Nucleus accumbens (tissue), 56 donors: ENCODE measurements around the gene DBNL.

ENCODE experiments used
- DNase-seq, 56 donors: peaks; one replicate each; lab custom pipeline; 2025; lab: John Stamatoyannopoulos, UW

Gene DBNL

DNA sequence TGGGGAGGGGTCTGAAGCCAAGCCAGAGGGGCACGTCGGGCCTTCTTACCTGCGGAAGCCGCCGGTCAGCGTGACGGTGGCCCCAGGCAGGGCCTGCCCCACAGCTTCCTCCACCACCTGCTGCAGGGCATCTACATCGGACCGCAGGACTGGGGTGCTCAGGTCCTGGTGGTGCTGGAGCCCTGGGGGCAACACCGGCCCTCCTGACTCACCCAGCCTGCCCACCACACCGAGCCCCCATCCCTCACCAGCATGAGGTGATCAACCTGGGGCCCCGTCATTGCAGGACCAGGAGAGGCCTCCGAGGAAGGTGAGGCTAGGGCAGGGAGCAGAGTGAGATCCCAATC is 29.8 kb downstream of the DBNL start:
- DNase-seq, result no peak

DNA sequence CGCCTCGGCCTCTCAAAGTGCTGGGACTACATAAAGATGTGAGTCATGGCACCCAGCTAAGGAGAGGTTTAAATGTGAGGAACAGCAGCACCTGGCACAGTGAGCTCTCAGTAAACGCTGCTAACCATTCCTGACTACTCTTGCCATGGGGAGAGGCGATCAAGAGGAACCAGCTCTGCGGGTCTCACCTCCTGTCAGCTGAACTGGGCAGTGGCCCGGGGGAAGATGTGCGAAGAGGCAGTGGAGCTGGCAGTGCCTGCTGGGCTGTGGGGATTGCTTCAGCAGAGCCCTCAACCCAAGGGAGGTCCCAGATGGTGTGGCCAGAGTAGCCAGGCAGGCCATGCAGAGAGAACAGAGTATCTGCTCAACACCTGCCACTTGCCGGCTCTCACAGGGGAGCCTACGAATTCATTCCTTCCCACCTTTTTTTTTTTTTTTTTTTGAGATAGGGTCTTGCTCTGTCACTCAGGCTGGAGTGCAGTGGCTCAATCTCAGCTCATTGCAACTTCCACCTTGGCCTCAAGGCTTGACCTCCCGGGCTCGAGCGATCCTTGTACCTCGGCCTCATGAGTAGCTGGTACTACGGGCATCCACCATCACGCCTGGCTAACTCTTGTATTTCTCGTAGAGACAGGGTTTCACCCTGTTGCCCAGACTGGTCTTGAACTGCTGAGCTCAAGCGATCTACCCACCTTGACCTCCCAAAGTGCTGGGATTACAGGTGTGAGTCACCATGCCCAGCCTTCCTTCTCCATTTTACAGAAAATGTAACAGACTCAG is 31.0 kb downstream of the DBNL start:
- no peak for DNase-seq

DNA sequence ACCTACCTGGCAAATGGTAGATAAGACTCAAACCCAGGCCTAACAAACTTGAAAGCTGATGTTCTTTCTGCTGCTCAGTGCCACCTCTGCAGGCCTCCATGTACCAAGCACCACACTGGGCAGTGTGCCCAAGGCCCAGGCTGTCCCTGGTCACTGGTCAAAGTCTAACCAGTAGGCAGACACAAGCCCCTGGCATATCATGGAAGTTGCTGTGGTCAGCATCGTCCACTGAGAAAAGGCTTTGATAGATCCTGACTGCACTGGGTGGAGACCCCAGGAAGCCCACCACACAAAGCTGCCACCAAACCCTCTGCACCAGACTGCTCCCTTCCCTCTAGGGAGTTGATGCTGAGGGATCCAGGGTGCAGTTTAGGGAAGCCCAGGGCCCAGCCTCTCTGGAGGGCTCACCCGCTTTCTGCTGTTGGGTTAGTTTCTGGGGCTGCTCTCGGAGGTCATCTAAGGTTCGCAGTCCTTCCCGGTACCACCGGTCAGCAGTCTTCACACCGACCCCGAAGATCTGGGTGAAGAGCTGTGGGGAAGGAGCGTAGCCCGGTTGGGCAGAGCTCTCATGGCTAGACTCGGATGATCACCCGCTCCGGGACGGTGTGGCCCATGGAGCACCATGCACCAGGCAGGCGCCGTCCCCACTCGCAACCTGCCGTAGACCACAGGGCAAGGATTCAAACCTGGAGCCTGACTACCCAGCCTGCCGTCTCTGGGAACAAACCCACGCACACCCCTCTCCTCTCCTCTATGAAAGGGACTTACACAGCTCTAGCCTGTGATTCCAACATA is 31.8 kb downstream of the DBNL start:
- DNase-seq, result no peak

DNA sequence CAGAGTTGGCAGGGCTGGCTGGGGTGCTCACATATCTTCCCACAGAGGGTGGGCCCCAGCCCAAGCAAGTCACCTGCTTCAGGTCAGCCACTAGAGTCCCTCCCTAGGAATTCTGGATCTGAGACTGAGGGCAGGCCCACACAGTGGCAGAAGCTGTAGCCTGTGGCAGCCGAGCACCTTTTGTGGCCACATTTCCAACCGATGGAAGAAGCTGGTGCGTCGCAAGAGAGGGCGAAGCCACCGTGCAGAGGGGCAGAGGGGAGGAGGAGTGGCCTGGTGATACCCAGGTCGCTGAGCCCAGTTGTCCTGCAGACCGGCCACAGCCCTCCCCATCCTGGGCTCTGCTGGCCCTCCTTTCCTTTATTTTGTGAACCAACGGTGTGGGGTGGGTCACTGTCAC is 32.6 kb downstream of the DBNL start:
- no peak for DNase-seq

DNA sequence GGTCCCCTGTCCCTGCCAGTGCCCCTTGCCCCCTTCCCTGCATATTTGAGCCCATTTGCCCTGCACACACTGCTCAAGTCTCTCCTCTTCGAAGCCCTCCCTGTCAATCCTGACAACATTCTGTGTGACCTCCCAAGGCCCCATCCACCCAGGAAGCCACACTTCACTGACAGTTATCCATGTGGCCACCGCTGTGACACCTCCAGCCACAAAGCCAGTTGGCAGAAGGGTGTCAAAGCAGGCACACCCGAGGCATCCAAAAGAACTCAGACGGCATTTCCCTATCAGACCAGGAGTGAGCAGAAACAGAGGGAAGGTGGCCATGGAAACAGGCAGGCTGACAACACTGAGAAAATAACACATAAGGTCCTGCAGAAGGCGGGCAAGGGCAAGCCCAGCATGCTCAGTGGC is 33.2 kb downstream of the DBNL start:
- no peak for DNase-seq

DNA sequence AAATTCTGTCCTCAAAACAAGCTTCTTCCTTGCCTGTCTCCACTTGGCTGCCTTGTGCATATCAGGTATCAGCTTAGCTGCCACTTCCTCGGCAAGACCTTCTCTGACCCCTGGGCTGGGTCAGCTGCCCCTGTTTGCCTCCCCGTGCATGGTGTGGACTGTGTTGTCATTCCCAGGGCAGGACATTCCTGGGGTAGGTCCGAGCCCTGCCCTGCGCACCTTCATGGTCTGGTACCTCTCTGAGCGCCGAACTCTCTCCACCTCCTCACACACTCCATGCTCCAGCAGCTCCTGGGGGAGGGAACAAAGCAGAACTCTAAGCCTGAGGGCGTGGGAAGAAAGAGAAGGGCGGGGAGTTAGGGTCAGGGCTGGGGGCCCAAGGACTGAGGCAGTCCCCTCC is 34.0 kb downstream of the DBNL start:
- no peak for DNase-seq

DNA sequence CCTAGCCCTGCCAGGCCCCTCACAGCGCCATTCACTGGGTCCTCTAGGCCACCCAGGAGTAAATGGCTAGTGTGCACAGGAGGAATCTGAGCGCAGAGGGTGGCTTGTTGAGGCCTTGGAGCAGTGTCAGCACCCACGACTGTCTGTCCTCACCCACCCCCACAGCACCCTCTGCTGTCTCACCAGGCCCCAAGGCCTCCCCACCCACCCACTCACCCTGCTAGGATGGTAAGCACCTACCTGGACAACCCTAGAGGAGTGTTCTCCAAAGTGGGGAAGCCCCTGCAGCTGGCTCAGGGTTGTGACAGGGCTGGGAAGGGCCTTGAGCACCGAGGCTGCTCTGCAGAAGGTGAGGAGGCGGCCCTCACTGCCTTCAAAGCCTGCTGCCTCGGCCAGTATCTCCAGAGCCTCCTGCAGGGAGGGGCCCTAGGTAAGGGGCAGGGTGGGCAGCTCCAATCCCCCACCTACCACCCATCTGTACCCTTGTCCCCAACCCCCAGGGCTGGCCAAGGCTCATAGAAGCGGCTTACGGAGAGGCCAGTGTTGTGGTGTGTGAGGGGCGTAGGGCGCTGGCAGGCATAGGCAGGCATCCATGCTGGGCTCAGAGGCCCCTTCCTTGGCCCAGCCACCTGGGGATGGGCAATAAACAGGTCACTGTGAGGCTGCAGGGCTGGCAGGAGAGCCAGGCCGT is 35.0 kb downstream of the DBNL start:
- DNase-seq, result no peak

DNA sequence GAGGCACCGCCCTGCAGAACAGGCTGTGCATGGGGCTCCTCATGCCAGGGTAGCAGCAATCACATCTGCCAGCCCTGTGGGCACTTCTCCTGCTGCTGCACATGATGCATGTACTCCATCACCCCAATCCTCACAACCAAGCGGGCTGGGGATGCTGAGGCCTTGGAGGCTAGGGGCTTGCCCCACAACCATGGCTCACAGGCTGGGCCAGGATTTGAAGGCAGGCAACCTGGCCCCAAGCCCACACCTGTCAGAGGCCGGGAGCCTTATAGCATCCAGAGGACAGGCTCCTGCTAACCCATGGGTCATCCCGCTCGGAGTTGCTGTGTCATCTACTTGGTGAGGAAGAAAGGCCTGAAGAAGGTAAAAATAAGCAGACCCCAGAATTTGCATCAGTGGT is 35.6 kb downstream of the DBNL start:
- no peak for DNase-seq

DNA sequence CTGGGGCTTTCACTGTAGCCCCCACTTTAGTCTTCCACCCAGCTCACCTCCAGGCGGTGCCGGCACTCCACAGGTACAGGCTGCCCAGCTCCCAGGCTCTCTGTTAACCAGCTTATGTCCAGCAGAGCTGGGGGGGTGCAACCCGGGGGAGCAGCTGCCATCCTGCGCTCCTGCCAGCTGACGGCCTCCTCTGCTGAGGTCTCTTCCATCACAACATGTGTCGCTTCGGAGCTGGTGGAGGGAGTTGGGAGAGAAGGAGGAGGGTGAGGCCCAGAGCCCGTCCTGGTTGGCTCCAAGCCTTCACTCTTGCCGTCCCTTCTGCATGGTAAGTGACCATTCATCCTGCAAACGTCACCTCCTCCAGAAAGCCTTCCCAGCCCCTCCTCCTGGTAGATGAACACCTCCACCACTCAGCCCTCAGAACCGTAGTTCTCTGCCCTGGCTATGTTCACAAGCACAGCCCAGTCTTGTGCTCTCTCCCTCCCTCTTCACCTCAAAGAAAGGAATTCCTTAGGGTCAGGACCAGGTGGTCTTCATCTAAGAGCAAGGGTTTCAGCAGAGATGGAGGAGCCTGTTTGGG is 36.3 kb downstream of the DBNL start:
- DNase-seq, result no peak

DNA sequence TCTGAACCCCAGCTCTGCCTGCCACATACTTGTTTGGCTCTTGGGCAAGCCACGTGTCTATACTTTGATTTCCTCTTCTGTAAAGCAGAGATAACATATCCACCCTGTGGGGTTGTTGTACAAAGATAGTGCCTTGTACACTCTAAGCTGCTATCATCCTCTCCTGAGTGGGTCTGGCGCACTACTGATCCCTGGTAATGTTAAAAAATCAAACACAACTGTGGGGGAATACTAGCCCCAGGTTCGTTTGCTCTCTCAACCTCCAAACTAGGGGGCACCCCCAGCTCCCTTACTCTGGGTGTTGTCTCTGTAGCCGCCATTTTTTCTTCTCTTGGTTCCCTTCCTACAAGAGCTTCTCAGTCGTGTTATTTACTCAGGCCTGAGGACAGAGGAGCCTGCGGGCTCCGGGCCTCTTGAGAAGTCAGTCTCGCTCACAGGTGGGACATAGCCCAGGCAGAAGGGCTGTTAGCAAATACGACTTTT is 36.8 kb downstream of the DBNL start:
- DNase-seq, result no peak

DNA sequence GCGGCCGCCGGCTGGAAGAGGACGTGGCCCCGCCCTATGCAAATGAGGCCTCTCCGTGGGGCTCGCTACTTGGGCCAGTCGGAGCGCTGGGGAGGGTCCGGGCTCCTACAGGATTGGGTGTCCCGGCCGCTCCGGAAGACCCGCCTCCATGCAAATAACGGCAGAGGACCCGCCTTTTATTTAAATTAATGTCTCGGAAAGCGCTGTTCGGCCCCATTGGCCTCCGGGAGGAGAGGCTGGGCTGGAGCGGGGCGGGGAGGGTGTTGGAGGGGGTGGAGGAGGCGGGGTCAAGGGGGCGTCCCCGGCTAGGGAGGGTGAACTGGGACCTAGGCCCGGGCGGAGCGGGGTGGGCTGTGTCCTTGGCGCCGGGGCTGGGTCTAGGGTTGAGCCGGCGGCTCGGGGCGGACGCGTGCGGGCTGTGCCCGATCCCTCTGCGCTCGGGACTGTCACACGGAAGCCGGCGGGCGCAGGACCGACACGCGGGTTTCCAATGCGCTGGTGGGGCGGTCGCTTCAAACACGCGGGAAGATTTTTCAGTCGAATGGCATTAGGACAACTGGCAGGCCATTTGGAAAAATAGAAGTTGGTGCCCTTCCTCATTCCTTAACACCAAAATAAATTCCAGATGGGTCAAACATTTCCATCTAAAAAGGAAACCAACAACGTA is 38.2 kb downstream of the DBNL start:
- peak; percentile 74 to 100 (median 98) for DNase-seq

DNA sequence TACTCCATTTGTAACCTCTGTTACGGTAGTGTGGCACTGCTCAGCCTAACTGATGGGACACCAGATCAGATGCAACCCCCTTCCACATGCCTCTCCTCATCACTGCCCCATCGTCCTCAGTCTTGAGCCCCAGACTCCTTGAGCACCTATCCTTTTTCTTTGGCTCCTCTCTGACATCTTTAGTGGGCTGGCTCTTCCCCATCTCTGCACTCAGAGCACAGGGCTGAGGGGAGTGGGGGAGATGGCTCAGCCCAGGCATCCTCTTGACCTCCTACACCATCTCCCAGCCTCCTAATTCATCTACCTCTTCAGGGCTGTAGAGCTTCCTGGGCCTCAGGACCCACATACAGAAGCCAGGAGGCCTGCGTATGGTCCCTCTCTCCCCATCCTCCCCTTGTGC is 39.3 kb downstream of the DBNL start:
- no peak for DNase-seq

DNA sequence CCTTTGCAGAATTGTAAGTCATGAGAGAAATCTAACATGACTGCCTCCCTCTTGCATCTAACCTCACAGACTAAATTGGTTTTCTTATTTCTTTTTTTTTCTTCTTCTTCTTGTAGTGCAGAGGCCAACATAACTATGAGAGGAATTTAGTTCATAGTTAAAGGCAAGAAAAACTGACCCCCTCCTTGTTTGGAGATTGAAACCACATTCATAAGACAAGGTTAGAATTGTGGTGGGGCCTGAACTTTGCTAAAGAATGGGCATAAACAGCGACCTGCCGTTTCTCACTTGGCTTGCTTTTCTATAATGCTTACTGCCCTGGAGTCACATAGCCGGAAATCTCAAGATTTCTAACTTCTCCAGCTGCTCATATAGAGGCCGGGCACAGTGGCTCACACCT is 40.2 kb downstream of the DBNL start:
- no peak for DNase-seq

DNA sequence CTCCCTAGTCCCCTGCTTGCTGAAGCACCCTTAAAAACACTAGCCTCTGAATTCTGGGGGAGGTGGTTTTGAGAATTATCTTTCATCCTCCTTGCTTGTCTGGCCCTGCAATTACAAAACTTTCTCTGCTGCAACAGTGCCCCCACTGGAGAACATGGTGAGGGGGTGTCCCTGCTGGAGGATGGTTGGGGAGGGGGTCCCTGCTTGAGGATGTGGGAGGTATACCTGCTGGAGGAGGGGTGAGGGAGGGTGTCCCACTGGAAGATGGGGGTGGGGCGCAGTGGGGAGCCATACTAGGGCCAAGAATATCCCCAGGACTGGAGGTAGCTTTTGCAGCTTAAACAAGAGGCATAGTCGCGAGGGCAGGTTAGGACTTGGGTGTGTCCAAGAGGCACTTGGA is 41.0 kb downstream of the DBNL start:
- no peak for DNase-seq

DNA sequence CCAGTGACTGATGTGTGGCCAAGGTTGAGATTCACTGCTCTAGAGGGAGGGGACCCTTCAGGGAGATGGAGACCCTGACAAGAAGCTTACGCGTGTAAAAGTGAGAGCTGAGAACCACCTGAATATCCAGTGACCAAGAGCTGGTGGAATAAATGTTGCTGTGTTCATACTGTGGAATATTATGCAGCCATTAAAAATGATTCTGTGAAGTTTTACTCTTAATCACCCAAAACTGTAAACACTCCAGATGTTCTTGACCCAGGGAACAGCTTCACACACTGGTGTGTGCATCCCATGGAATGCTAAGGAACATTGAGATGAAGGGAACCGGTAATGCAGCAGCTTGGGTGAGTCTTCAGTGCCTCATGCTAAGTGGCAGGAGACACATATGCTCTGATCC is 42.1 kb downstream of the DBNL start:
- DNase-seq, result no peak

DNA sequence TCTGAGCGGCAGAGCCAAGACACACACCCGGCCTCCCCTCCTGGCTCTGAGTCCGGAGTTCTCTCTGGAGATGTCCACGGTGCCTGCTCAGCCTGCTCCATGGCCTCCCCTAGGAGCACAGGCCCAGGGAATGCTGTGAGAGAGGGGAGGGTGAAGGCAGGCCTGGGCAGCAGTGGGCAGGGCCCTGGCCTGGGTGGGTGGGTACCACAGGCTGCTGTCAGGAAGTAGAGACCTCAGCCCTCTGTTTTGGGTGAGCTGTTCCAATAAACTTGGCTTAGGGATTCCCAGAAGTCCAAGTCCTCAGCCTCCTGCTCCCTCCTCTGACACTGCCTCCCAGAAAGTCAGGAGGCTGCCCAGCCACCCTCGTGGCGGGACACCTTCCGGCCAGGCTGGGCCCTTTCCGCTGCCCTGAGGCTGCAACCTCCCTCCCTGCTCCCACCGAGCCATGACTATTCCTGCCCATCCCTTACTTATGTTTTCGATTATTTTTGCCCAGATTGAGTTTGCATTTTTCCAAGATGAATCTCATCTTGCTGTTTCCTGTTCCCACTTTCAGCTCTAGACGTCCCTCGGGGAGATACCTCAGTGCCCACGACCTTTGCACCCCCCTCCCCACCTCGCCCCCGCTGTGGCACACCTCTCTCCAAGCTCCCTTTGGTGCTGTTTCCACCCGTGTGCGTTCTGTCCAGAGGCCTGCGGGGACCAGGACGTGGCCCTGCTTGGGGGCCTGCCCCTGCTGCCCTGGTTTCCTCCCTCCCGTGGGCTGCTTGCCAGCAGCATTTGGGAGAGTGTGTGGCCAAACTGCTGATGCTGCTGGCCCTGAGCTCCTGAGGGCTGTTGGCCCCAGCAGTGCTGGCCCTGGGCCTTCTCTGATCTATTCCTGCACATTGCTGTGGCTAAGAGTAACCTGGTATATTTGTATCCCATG is 43.7 kb downstream of the DBNL start:
- peak in 17 of 56 donors; percentile 10 to 68 (median 32) for DNase-seq

DNA sequence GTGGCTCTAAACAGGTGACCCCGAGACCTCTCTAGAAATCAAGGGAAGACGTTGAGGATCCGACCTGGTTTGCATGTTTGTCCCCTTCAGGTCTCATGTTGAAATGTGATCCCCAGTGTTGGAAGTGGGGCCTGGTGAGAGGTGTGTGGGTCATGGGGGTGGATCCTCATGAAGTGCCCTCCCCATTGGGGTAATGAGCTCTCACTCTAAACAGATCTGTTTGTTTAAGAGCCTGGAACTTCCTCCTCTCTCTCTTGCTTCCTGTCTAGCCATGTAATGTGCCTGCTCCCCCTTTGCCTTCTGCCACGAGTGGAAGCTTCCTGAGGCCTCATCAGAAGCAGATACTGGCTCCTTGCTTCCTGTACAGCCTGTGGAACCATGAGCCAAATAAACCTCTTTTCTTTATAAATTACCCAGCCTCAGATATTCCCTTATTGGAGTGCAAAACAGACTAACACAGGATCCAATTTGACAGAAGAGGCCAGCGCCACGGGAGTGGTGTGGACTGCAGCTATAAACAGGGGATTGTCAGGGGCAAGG is 48.7 kb downstream of the DBNL start:
- DNase-seq, result no peak

DNA sequence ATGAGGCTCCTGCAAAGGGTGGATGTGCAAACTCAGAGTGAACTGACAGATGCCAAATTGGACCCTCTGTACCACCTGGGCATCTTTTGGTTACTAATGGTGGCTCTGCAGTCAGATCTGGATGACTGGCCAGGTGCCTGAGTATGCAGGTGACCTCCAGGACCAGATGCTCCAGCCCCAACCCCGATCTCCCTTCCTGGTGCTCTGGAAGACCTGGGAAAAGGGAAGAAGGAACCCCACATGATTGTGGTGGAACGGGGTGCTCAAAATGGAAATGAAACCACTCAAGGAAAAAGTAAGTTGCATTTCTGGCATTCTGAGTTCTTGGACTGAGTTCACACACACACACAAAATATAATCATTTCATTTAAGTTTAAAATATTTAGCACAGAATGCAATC is 49.9 kb downstream of the DBNL start:
- DNase-seq, result no peak
